Panc1 (cell line): ENCODE measurements around the gene USH2A. TPM values are rescaled to one million over a fixed set of nuclear protein-coding genes. Genes with fewer than 3 reads are reported as not detected.

Source experiments
- ATAC-seq: fragments of 200-7000 bp; cut with Tn5 transposase; 2 replicates; pipeline ENCODE4 v1.9.1; 2020; ENCODE audit warnings: mild to moderate bottlenecking, moderate library complexity
- BruUV-seq: library from RNA; stranded (reverse); fragments of 400-500 nt; replicated peaks from 2 replicates; lab custom pipeline; 2021; lab: Mats Ljungman, UMichigan
- CTCF ChIA-PET: fragments of 300-600 bp; sonication (Branson Sonifier 250); formaldehyde crosslinking; loops from one replicate; lab custom pipeline; 2022; ENCODE audit warnings: antibody characterized with exemption; lab: Charles Lee
- POLR2A ChIA-PET: fragments of 300-600 bp; sonication (Branson Sonifier 250); formaldehyde crosslinking; loops from one replicate; lab custom pipeline; 2022; ENCODE audit warnings: antibody characterized with exemption; lab: Charles Lee
- DNase-seq: peaks from one replicate; pipeline ENCODE4 v3.0.0-alpha.2; 2010; ENCODE audit warnings: low read depth, low spot score
- H3K27ac ChIP-seq: 2 replicates; pipeline ENCODE4 v1.5.1; 2011; ENCODE audit warnings: mild to moderate bottlenecking, low read length, inconsistent platforms
- H3K27me3 ChIP-seq: fragments of 200-500 bp; sonication (Bioruptor generic); 2 replicates; pipeline ENCODE4 v1.6.0; 2014; ENCODE audit warnings: low read length, inconsistent platforms; ENCODE audit not compliant: control insufficient read depth, insufficient read depth
- H3K36me3 ChIP-seq: fragments of 200-500 bp; sonication (Bioruptor generic); 2 replicates; pipeline ENCODE4 v1.5.1; 2014; ENCODE audit warnings: inconsistent platforms, mild to moderate bottlenecking, low read length, moderate library complexity; ENCODE audit not compliant: control insufficient read depth, insufficient read depth
- H3K4me1 ChIP-seq: 2 replicates; pipeline ENCODE4 v1.5.1; 2011; ENCODE audit warnings: inconsistent platforms, mild to moderate bottlenecking, low read length, moderate library complexity; ENCODE audit not compliant: control insufficient read depth, insufficient read depth
- H3K4me3 ChIP-seq, 2 experiments: 2 replicates each; pipeline ENCODE4 v1.5.1; 2011 to 2012; ENCODE audit warnings: low read depth in 2 of 2, low read length in 2 of 2, mild to moderate bottlenecking in 2 of 2, inconsistent platforms in 1 of 2, moderate library complexity in 1 of 2
- H3K9me3 ChIP-seq: fragments of 200-500 bp; sonication (Bioruptor generic); 2 replicates; pipeline ENCODE4 v1.5.1; 2014; ENCODE audit warnings: low read depth, mild to moderate bottlenecking, inconsistent platforms, low read length, moderate library complexity; ENCODE audit not compliant: control insufficient read depth, insufficient read depth
- CTCF ChIP-seq: fragments of 450-650 bp; IDR thresholded peaks from 2 replicates; pipeline ENCODE4 v1.5.1; 2017; ENCODE audit warnings: mild to moderate bottlenecking
- POLR2AphosphoS5 ChIP-seq: IDR thresholded peaks from 2 replicates; pipeline ENCODE4 v1.6.1; 2012; ENCODE audit warnings: mild to moderate bottlenecking, low read depth, low read length, moderate library complexity
- REST ChIP-seq, 2 experiments: IDR thresholded peaks; 2 replicates each; pipeline ENCODE4 v1.6.1; 2011 to 2012; ENCODE audit warnings: low read depth in 2 of 2, control low read depth in 1 of 2, low read length in 1 of 2, mild to moderate bottlenecking in 1 of 2, moderate library complexity in 1 of 2; ENCODE audit not compliant: insufficient read depth in 1 of 2
- SIN3A ChIP-seq: IDR thresholded peaks from 2 replicates; pipeline ENCODE4 v1.6.1; 2012; ENCODE audit warnings: low read depth, mild to moderate bottlenecking, low read length, moderate library complexity, borderline replicate concordance; ENCODE audit not compliant: insufficient read depth
- TCF7L2 ChIP-seq: IDR thresholded peaks from 2 replicates; pipeline ENCODE4 v1.6.1; 2011; ENCODE audit warnings: mild to moderate bottlenecking, low read depth, low read length, inconsistent platforms
- in situ Hi-C: cut with HindIII; loops from 2 replicates; pipeline ENCODE4 v1.10.0; 2016; ENCODE audit warnings: low sequenced_read_pairs, low pct_unique_long_range_greater_than_20kb
- intact Hi-C: fragments of 100-400 bp; cut with micrococcal nuclease; formaldehyde crosslinking; loops from one replicate; pipeline ENCODE4 v1.10.0; 2022; ENCODE audit not compliant: unreplicated experiment
- total RNA-seq: library from RNA; stranded (reverse); gene quantifications from one replicate; pipeline ENCODE4 v1.2.1, GENCODE V29; 2021; ENCODE audit not compliant: unreplicated experiment

Gene USH2A
- total RNA-seq, 1 experiment from 2014 or later = not detected

GRCh38 chr1:215878843-215879242 is 544.4 kb downstream of the USH2A start:
- Histone ChIP-seq H3K27me3 (no peaks in the 10 kb centered on the region), H3K27ac (no peak overlapping the region), H3K36me3 (no peaks in the 10 kb centered on the region), H3K4me3 (no peak overlapping the region), H3K4me1 (no peaks in the 10 kb centered on the region), H3K9me3 (no peaks in the 10 kb centered on the region)
- POLR2A ChIA-PET = no interaction called here
- ATAC-seq = no peak
- no TSS peak for BruUV-seq
- DNase-seq = no peak
- in situ Hi-C loops (no loop called here), intact Hi-C loops (no loop called here)
- CTCF ChIA-PET = no interaction called here
- TF ChIP-seq POLR2AphosphoS5 = no peak
- no peak for TF ChIP-seq SIN3A
- no peak for TF ChIP-seq TCF7L2
- no peak for TF ChIP-seq CTCF
- TF ChIP-seq REST (IDR thresholded peaks at IDR 0.05; ENCODE audit: insufficient read depth in 1 of 2, low read depth in 2 of 2, low read length in 1 of 2) = no peak

GRCh38 chr1:215878128-215878527 is 545.1 kb downstream of the USH2A start:
- ChIA-PET POLR2A (no interaction called here), CTCF (no interaction called here)
- H3K36me3 ChIP-seq = no peaks in the 10 kb centered on the region
- DNase-seq (no peak), ATAC-seq (no peak)
- BruUV-seq = no TSS peak
- no peaks in the 10 kb centered on the region for H3K9me3 ChIP-seq
- H3K27ac ChIP-seq = no peak overlapping the region
- intact Hi-C loops = no loop called here
- TF ChIP-seq SIN3A (no peak), POLR2AphosphoS5 (no peak), TCF7L2 (no peak), REST (IDR thresholded peaks at IDR 0.05; ENCODE audit: insufficient read depth in 1 of 2, low read depth in 2 of 2, low read length in 1 of 2) (no peak), CTCF (no peak)
- H3K4me3 ChIP-seq = no peak overlapping the region
- no peaks in the 10 kb centered on the region for H3K4me1 ChIP-seq
- in situ Hi-C loops = no loop called here
- no peaks in the 10 kb centered on the region for H3K27me3 ChIP-seq
